Liver (tissue), 9 donors: ENCODE results near the gene SLX4IP. TPM values are rescaled to one million over a fixed set of nuclear protein-coding genes. Genes with fewer than 3 reads are reported as not detected.

Experiments
- DNase-seq: peaks from one replicate; pipeline ENCODE4 v3.0.0-alpha.2; 2017; ENCODE audit warnings: low spot score
- H3K27ac ChIP-seq, 2 donors: one replicate each; pipeline ENCODE4 v1.7.0; 2013; ENCODE audit warnings: inconsistent platforms in 2 of 2, low read length in 2 of 2, control low read depth in 1 of 2, low read depth in 1 of 2, mild to moderate bottlenecking in 1 of 2
- H3K27me3 ChIP-seq, 4 donors: one replicate each; pipeline versions ENCODE4 v1.6.1 to v1.7.0; 2013; ENCODE audit warnings: low read length in 3 of 4, inconsistent platforms in 1 of 4, mild to moderate bottlenecking in 1 of 4, moderate library complexity in 1 of 4; ENCODE audit not compliant: control insufficient read depth in 4 of 4, insufficient read depth in 4 of 4
- H3K36me3 ChIP-seq, 4 donors: one replicate each; pipeline versions ENCODE4 v1.6.1 to v1.7.0; 2013; ENCODE audit warnings: low read length in 3 of 4, mild to moderate bottlenecking in 3 of 4, low read depth in 1 of 4, moderate library complexity in 1 of 4; ENCODE audit not compliant: control insufficient read depth in 4 of 4, insufficient read depth in 3 of 4
- H3K4me1 ChIP-seq, 4 donors: one replicate each; pipeline versions ENCODE4 v1.6.1 to v1.7.0; 2013; ENCODE audit warnings: low read length in 3 of 4, mild to moderate bottlenecking in 3 of 4, moderate library complexity in 1 of 4; ENCODE audit not compliant: control insufficient read depth in 4 of 4, insufficient read depth in 4 of 4
- H3K4me3 ChIP-seq, 3 donors: one replicate each; pipeline versions ENCODE4 v1.6.1 to v1.7.0; 2013; ENCODE audit warnings: low read length in 3 of 3, control low read depth in 1 of 3, low read depth in 1 of 3, mild to moderate bottlenecking in 1 of 3
- H3K9ac ChIP-seq, 2 donors: one replicate each; pipeline ENCODE4 v1.7.0; 2013; ENCODE audit warnings: low read length in 2 of 2, mild to moderate bottlenecking in 2 of 2, moderate library complexity in 2 of 2, control low read depth in 1 of 2, low read depth in 1 of 2
- H3K9me3 ChIP-seq, 4 donors: one replicate each; pipeline versions ENCODE4 v1.6.1 to v1.7.0; 2013; ENCODE audit warnings: low read length in 3 of 4; ENCODE audit not compliant: control insufficient read depth in 4 of 4
- ATF3 ChIP-seq: IDR thresholded peaks from 2 replicates; pipeline ENCODE4 v1.6.1; 2016; ENCODE audit warnings: antibody characterized with exemption
- CTCF ChIP-seq: fragments of 150-350 bp; IDR thresholded peaks from 2 replicates; pipeline ENCODE4 v1.5.1; 2017; ENCODE audit warnings: improper control_type of control experiment, low read depth, low read length; ENCODE audit not compliant: missing input control
- EGR1 ChIP-seq, 2 donors: IDR thresholded peaks; 2 replicates each; pipeline ENCODE4 v1.6.1; 2016 to 2018; ENCODE audit warnings: antibody characterized with exemption in 2 of 2, low read depth in 2 of 2
- FOXA1 ChIP-seq: IDR thresholded peaks from 2 replicates; pipeline ENCODE4 v1.6.1; 2016; ENCODE audit warnings: antibody characterized with exemption
- FOXA2 ChIP-seq: IDR thresholded peaks from 2 replicates; pipeline ENCODE4 v1.6.1; 2016; ENCODE audit warnings: antibody characterized with exemption
- GABPA ChIP-seq, 2 donors: IDR thresholded peaks in 1 of 2; conservative IDR thresholded peaks in 1 of 2; 2 replicates each; pipeline ENCODE4 v1.6.1; 2016; ENCODE audit warnings: antibody characterized with exemption in 2 of 2, mild to moderate bottlenecking in 1 of 2, moderate library complexity in 1 of 2
- HNF4A ChIP-seq, 2 donors: conservative IDR thresholded peaks; 2 replicates each; pipeline ENCODE4 v1.6.1; 2016; ENCODE audit warnings: antibody characterized with exemption in 2 of 2, mild to moderate bottlenecking in 2 of 2
- HNF4G ChIP-seq: IDR thresholded peaks from 2 replicates; pipeline ENCODE4 v1.6.1; 2016; ENCODE audit warnings: antibody characterized with exemption
- JUND ChIP-seq, 2 donors: IDR thresholded peaks; 2 replicates each; pipeline ENCODE4 v1.6.1; 2016; ENCODE audit warnings: antibody characterized with exemption in 2 of 2
- MAX ChIP-seq: IDR thresholded peaks from 2 replicates; pipeline ENCODE4 v1.6.1; 2016; ENCODE audit warnings: antibody characterized with exemption
- NR2F2 ChIP-seq: IDR thresholded peaks from 2 replicates; pipeline ENCODE4 v1.6.1; 2016; ENCODE audit warnings: antibody characterized with exemption
- RAD21 ChIP-seq, 2 donors: IDR thresholded peaks; 2 replicates each; pipeline ENCODE4 v1.6.1; 2016; ENCODE audit warnings: antibody characterized with exemption in 2 of 2, mild to moderate bottlenecking in 2 of 2
- REST ChIP-seq: IDR thresholded peaks from 2 replicates; pipeline ENCODE4 v1.6.1; 2016; ENCODE audit warnings: antibody characterized with exemption, mild to moderate bottlenecking
- RXRA ChIP-seq, 2 donors: IDR thresholded peaks; 2 replicates each; pipeline ENCODE4 v1.6.1; 2017 to 2018; ENCODE audit warnings: antibody characterized with exemption in 2 of 2, mild to moderate bottlenecking in 1 of 2
- SP1 ChIP-seq: IDR thresholded peaks from 2 replicates; pipeline ENCODE4 v1.6.1; 2018; ENCODE audit warnings: antibody characterized with exemption, mild to moderate bottlenecking
- TAF1 ChIP-seq: conservative IDR thresholded peaks from 2 replicates; pipeline ENCODE4 v1.6.1; 2016; ENCODE audit warnings: antibody characterized with exemption, mild to moderate bottlenecking
- YY1 ChIP-seq: IDR thresholded peaks from 2 replicates; pipeline ENCODE4 v1.6.1; 2016; ENCODE audit warnings: antibody characterized with exemption, mild to moderate bottlenecking
- ZBTB33 ChIP-seq: IDR thresholded peaks from 2 replicates; pipeline ENCODE4 v1.6.1; 2016; ENCODE audit warnings: antibody characterized with exemption
- WGBS: extraction: QIAGEN DNeasy Blood & Tissue Kit; methylation state at CpG from one replicate; pipeline ENCODE4 v1.1.7; 2013; 5-methylcytosine and 5-hydroxymethylcytosine counted together
- polyA plus RNA-seq, 2 donors: library from polyadenylated mRNA; stranded (reverse) in 1 of 2; unstranded in 1 of 2; fragments of 200-250 nt in 1 of 2; fragments of >200 nt in 1 of 2; fragmentation: Nextera tagmentation in 1 of 2; extraction: Ambion mirVana in 1 of 2; gene quantifications; one replicate each; pipeline versions ENCODE4 v1.2.1 to v1.2.3, GENCODE V29; 2013 to 2015
- total RNA-seq, 2 donors: library from RNA; depleted of rRNA; stranded (reverse); fragments of >200 nt; gene quantifications; one replicate each; pipeline ENCODE4 v1.2.3, GENCODE V29; 2014
- donor health status: healthy.
- donor health status: healthy.
- donor health status: healthy.
- donor health status: healthy.
- donor health status: healthy.

The SLX4IP gene
- total RNA-seq (1 to 10 TPM; 3.1 to 3.4 TPM), polyA plus RNA-seq (1 to 10 TPM; 1.1 to 2.4 TPM)

GRCh38 chr20:10434832-10435812, at the start of gene SLX4IP:
Gene SLX4IP (plus strand): TSS chr20:10435305. CDS start chr20:10458205, 22,900 bp downstream.
- DNase-seq: peak; percentile 82
- peak within 1 kb of the TSS; percentile 83 to 98 for H3K27ac ChIP-seq
- peaks cover 1 to 26% (median 18%) of the 10 kb centered on the region in 4 donors for H3K4me1 ChIP-seq
- H3K4me3 ChIP-seq: peak within 1 kb of the TSS; percentile 91 to 96 (median 92)
- no peaks in the 10 kb centered on the region for H3K9me3 ChIP-seq
- TF ChIP-seq MAX (peak; percentile 89), ATF3 (peak; percentile 73), GABPA (IDR thresholded peaks at IDR 0.05 in 1 of 2, conservative IDR thresholded peaks at IDR 0.05 in 1 of 2) (peak; percentile 23 to 86), HNF4G (no peak), REST (peak; percentile 77), TAF1 (peak; percentile 93), FOXA2 (no peak), CTCF (no peak), FOXA1 (peak; percentile 67), RAD21 (IDR thresholded peaks at IDR 0.05) (peak; percentile 43 to 67), YY1 (peak; percentile 100), ZBTB33 (peak; percentile 97), NR2F2 (peak; percentile 56), JUND (IDR thresholded peaks at IDR 0.05) (peak; percentile 72 to 79), HNF4A (conservative IDR thresholded peaks at IDR 0.05) (peak; percentile 45 to 63), RXRA (IDR thresholded peaks at IDR 0.05) (peak; percentile 49 to 73), EGR1 (IDR thresholded peaks at IDR 0.05; ENCODE audit: low read depth in 2 of 2) (peak; percentile 57 to 77), SP1 (peak; percentile 67)
- 1% methylated on average over 32 of the region's 32 CpGs for WGBS
- H3K36me3 ChIP-seq: no peaks in the 10 kb centered on the region
- H3K9ac ChIP-seq: peak within 1 kb of the TSS; percentile 98 to 99
- H3K27me3 ChIP-seq: no peaks in the 10 kb centered on the region
